ENCODE data around the gene AGPAT4.

DNA sequence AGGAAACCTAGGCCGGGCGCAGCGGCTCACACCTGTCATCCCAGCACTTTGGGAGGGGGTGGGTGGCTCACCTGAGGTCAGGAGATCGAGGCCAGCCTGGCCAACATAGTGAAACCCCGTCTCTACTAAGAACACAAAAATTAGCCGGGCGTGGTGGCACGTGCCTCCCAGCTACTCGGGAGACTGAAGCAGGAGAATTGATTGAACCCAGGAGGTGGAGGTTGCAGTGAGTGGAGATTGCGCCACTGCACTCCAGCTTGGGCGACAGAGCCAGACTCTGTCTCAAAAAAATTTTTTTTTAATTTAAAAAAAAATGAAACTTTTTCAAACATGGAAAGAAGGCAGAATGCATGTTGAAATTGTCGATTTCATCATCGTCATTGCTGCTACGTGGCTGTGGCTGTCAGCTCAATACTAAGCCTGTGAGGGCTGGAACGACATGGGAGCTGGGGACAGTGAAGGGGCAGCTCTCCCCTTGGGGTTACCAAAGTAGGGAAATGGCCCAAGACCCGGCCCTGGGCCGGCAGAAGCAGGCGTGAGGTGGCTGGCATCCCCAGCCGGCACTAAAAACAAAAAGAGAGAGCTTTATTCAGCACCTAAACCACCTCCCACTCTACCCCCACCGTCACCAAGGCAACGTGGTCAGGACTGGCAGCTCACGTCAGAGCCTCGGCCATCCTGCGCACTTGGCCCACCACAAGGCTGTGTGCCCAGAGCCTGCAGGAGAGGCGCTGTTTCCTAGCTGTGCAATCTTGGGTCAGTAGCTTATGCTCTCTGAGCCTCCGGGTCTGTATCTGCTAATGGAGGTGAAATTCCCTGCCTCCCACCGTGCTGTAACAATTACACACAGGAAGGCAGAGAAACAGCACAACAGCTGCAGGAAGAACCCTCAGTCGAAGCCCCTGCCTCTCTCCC lies 30.8 kb downstream of the AGPAT4 start:
- no peak for TF ChIP-seq EZH2 (IDR thresholded peaks at IDR 0.05)
- TF ChIP-seq POLR2AphosphoS5 (IDR thresholded peaks at IDR 0.05; ENCODE audit: borderline replicate concordance, low read depth, low read length), result no peak
- TF ChIP-seq FOXP2 (optimal IDR thresholded peaks at IDR 0.05; ENCODE audit: control extremely low read depth, extremely low read length, insufficient read depth), result no peak

Data from SK-N-MC (cell line).